ENCODE data around the gene KLHL24.

The KLHL24 gene

GRCh38 chr3:183635431-183636220 lies at the start of gene KLHL24:
Gene KLHL24, plus strand, starts transcription at chr3:183635623. Its CDS starts 14,734 bp downstream, at chr3:183650357.
- 0 out of 2 replicates have a peak, but pooled peaks have one; percentile 22 for TF ChIP-seq CTCF (IDR thresholded peaks at IDR 0.05)

GRCh38 chr3:183586477-183586876 lies 48.9 kb upstream of the KLHL24 start:
- TF ChIP-seq CTCF (IDR thresholded peaks at IDR 0.05): no peak

- no peak for TF ChIP-seq CTCF (IDR thresholded peaks at IDR 0.05)
These were observed 48.1 kb upstream of the KLHL24 start for GRCh38 chr3:183587336-183587735.

- TF ChIP-seq CTCF (IDR thresholded peaks at IDR 0.05): no peak
These were observed 45.0 kb upstream of the KLHL24 start for GRCh38 chr3:183590442-183590841.

- peak; percentile 36; the same call in 1 of the 2 replicates for TF ChIP-seq CTCF (IDR thresholded peaks at IDR 0.05)
These were observed 43.4 kb upstream of the KLHL24 start for GRCh38 chr3:183591881-183592521.

GRCh38 chr3:183592821-183593220 lies 42.6 kb upstream of the KLHL24 start:
- TF ChIP-seq CTCF (IDR thresholded peaks at IDR 0.05): no peak

GRCh38 chr3:183594636-183595035 lies 40.8 kb upstream of the KLHL24 start:
- TF ChIP-seq CTCF (IDR thresholded peaks at IDR 0.05): no peak

All from LNCAP (cell line).